Tibial nerve (tissue), 4 donors: ENCODE data around the gene TEX26. TPM values are rescaled to one million over a fixed set of nuclear protein-coding genes. Genes with fewer than 3 reads are reported as not detected.

Source experiments
- DNase-seq, 2 donors: peaks; one replicate each; pipeline ENCODE4 v3.0.0-alpha.2; 2019; ENCODE audit warnings: low spot score in 2 of 2
- H3K27ac ChIP-seq, 4 donors: fragments of 200-600 bp; sonication (generic) in 3 of 4; one replicate each; pipeline ENCODE4 v1.5.1; 2017 to 2019; ENCODE audit warnings: mild to moderate bottlenecking in 1 of 4
- H3K27me3 ChIP-seq, 2 donors: fragments of 200-600 bp; sonication (generic) in 1 of 2; one replicate each; pipeline versions ENCODE4 v1.5.1 to v1.6.0; 2017 to 2019
- H3K36me3 ChIP-seq, 3 donors: fragments of 200-600 bp; sonication (generic); one replicate each; pipeline ENCODE4 v1.5.1; 2018 to 2019
- H3K4me1 ChIP-seq, 4 donors: fragments of 200-600 bp; sonication (generic) in 3 of 4; one replicate each; pipeline ENCODE4 v1.5.1; 2017 to 2019
- H3K4me3 ChIP-seq, 4 donors: fragments of 200-600 bp; sonication (generic) in 3 of 4; one replicate each; pipeline ENCODE4 v1.5.1; 2017 to 2019; ENCODE audit warnings: mild to moderate bottlenecking in 1 of 4, moderate library complexity in 1 of 4
- H3K9me3 ChIP-seq, 4 donors: fragments of 200-600 bp; sonication (generic) in 3 of 4; one replicate each; pipeline ENCODE4 v1.5.1; 2017 to 2019
- EP300 ChIP-seq, 2 donors: sonication (generic); formaldehyde crosslinking; IDR thresholded peaks; one replicate each; pipeline ENCODE4 v1.6.1; 2017; ENCODE audit warnings: antibody characterized with exemption in 2 of 2, mild to moderate bottlenecking in 1 of 2
- POLR2A ChIP-seq, 2 donors: fragments of 450-650 bp; IDR thresholded peaks; one replicate each; pipeline ENCODE4 v1.6.1; 2017; ENCODE audit warnings: antibody characterized with exemption in 2 of 2, mild to moderate bottlenecking in 2 of 2, moderate library complexity in 2 of 2
- WGBS, 2 donors: methylation state at CpG; one replicate each; pipeline ENCODE4 v1.1.5; 2018; 5-methylcytosine and 5-hydroxymethylcytosine counted together
- total RNA-seq, 4 donors: library from RNA; depleted of rRNA; stranded (reverse); fragments of >200 nt; gene quantifications; one replicate each; pipeline ENCODE4 v1.1.0, GENCODE V29; 2016
- TF ChIP-seq, protein P1 (sequence below), 5 experiments: fragments of 200-600 bp in 3 of 5; fragments of 450-650 bp in 2 of 5; sonication (generic) in 3 of 5; IDR thresholded peaks; one replicate each; pipeline ENCODE4 v1.5.1; 2016 to 2019; ENCODE audit warnings: antibody characterized with exemption in 5 of 5, mild to moderate bottlenecking in 3 of 5, moderate library complexity in 2 of 5

Gene TEX26
- total RNA-seq, 4 donors from 2014 or later, result not detected

DNA sequence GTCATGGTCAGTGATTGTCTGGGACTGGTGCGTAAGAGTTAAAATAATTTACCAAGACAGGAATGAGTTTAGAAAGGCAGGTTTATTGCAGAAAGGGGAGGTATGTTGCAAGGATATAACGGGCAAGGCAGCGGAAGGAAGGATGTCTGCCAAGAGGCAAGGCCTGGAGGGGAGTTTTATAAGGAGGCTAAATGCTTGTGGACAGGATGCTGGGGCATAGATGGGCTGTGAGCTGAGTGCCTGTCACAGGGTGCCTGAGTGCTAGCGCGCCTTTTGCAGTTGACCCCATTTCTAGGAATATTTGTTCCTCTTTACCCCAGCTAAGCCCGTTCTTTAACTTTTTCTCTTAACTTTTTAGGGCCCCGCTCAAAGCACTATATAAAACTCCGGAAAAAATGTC, 58.7 kb downstream of the TEX26 start:
- no peak overlapping the region for H3K4me3 ChIP-seq
- no peaks in the 10 kb centered on the region for H3K27me3 ChIP-seq
- no peak for DNase-seq
- no peaks in the 10 kb centered on the region for H3K9me3 ChIP-seq
- 85 to 90% methylated on average over 8 of the region's 8 CpGs for WGBS, 2 donors
- no peaks in the 10 kb centered on the region for H3K36me3 ChIP-seq
- H3K27ac ChIP-seq, result no peak overlapping the region
- H3K4me1 ChIP-seq, result no peaks in the 10 kb centered on the region
- TF ChIP-seq, protein P1, sequence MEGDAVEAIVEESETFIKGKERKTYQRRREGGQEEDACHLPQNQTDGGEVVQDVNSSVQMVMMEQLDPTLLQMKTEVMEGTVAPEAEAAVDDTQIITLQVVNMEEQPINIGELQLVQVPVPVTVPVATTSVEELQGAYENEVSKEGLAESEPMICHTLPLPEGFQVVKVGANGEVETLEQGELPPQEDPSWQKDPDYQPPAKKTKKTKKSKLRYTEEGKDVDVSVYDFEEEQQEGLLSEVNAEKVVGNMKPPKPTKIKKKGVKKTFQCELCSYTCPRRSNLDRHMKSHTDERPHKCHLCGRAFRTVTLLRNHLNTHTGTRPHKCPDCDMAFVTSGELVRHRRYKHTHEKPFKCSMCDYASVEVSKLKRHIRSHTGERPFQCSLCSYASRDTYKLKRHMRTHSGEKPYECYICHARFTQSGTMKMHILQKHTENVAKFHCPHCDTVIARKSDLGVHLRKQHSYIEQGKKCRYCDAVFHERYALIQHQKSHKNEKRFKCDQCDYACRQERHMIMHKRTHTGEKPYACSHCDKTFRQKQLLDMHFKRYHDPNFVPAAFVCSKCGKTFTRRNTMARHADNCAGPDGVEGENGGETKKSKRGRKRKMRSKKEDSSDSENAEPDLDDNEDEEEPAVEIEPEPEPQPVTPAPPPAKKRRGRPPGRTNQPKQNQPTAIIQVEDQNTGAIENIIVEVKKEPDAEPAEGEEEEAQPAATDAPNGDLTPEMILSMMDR (IDR thresholded peaks at IDR 0.05), result no peak
- no peak for TF ChIP-seq EP300 (IDR thresholded peaks at IDR 0.05)
- TF ChIP-seq POLR2A (IDR thresholded peaks at IDR 0.05), result no peak

GRCh38 chr13:30991922-30992321, 59.5 kb downstream of the TEX26 start:
- TF ChIP-seq EP300 (IDR thresholded peaks at IDR 0.05), result no peak
- no peak for TF ChIP-seq POLR2A (IDR thresholded peaks at IDR 0.05)
- TF ChIP-seq, protein P1 (IDR thresholded peaks at IDR 0.05), result no peak
- H3K4me1 ChIP-seq, result no peaks in the 10 kb centered on the region
- no peaks in the 10 kb centered on the region for H3K27me3 ChIP-seq
- WGBS, 2 donors, result 96 to 97% methylated on average over 7 of the region's 7 CpGs
- H3K27ac ChIP-seq, result no peak overlapping the region
- no peaks in the 10 kb centered on the region for H3K9me3 ChIP-seq
- no peak overlapping the region for H3K4me3 ChIP-seq
- DNase-seq, result no peak
- H3K36me3 ChIP-seq, result no peaks in the 10 kb centered on the region

- H3K4me3 ChIP-seq, result no peak overlapping the region
- 95 to 97% methylated on average over 1 of the region's 1 CpG for WGBS, 2 donors
- H3K36me3 ChIP-seq, result no peaks in the 10 kb centered on the region
- H3K4me1 ChIP-seq, result no peaks in the 10 kb centered on the region
- no peaks in the 10 kb centered on the region for H3K27me3 ChIP-seq
- no peaks in the 10 kb centered on the region for H3K9me3 ChIP-seq
- H3K27ac ChIP-seq, result no peak overlapping the region
- DNase-seq, result no peak
- TF ChIP-seq, protein P1 (IDR thresholded peaks at IDR 0.05), result no peak
- TF ChIP-seq EP300 (IDR thresholded peaks at IDR 0.05) (no peak), POLR2A (IDR thresholded peaks at IDR 0.05) (no peak)
Measured at GRCh38 chr13:30995331-30995730, 62.9 kb downstream of the TEX26 start.

DNA sequence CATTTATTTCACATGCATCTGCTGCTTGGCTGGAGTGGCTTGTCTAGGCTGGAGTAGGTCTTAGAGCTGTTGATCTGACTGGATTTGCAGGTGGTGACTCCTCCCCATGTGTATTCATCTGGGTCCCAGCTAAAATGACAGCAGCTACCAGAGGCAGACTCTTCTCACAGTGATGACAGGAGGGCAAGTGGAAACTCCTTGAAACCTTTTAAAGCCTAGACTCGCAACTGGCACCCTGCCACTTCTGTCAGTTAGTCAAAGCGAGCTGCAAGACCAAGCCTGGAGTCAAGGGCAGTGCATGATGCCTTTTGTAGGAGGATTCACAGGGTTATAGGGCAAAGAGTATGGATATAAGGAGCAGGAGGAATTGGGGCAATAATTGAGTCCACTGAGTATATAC, 65.2 kb downstream of the TEX26 start:
- no peak overlapping the region for H3K4me3 ChIP-seq
- no peak overlapping the region for H3K27ac ChIP-seq
- no peaks in the 10 kb centered on the region for H3K4me1 ChIP-seq
- no peak for DNase-seq
- no peaks in the 10 kb centered on the region for H3K36me3 ChIP-seq
- TF ChIP-seq, protein P1 (IDR thresholded peaks at IDR 0.05), result no peak
- TF ChIP-seq EP300 (IDR thresholded peaks at IDR 0.05) (no peak), POLR2A (IDR thresholded peaks at IDR 0.05) (no peak)
- H3K27me3 ChIP-seq, result no peaks in the 10 kb centered on the region
- WGBS, 2 donors, result 34 to 37% methylated on average over 2 of the region's 2 CpGs
- no peaks in the 10 kb centered on the region for H3K9me3 ChIP-seq

GRCh38 chr13:30998136-30999088, 66.0 kb downstream of the TEX26 start:
- Histone ChIP-seq H3K4me1 (no peaks in the 10 kb centered on the region), H3K9me3 (no peaks in the 10 kb centered on the region), H3K36me3 (no peaks in the 10 kb centered on the region), H3K27me3 (no peaks in the 10 kb centered on the region), H3K27ac (no peak overlapping the region), H3K4me3 (no peak overlapping the region)
- no peak for DNase-seq
- WGBS, 2 donors, result 31 to 39% methylated on average over 8 of the region's 8 CpGs
- TF ChIP-seq POLR2A (IDR thresholded peaks at IDR 0.05) (no peak), EP300 (IDR thresholded peaks at IDR 0.05) (no peak)
- TF ChIP-seq, protein P1 (IDR thresholded peaks at IDR 0.05), result no peak
